ENCODE data around the gene CASP7. TPM values are rescaled to one million over a fixed set of nuclear protein-coding genes. Genes with fewer than 3 reads are reported as not detected.
"Not testable (repeated sequence)": the region's sequence is repeated elsewhere in the genome, so short reads cannot be mapped to it uniquely, and the experiment has no call there.

CASP7 gene
- total RNA-seq, 1 experiment from 2014 or later = 15.0 TPM

GRCh38 chr10:113770346-113770745 lies 90.6 kb downstream of the CASP7 start:
- DNase-seq (ENCODE audit: low read depth, low spot score) = no peak
- in situ Hi-C loops (cut with HindIII; ENCODE audit: low pct_unique_long_range_greater_than_20kb, low sequenced_read_pairs) = no loop called here

- in situ Hi-C loops (cut with HindIII; ENCODE audit: low pct_unique_long_range_greater_than_20kb, low sequenced_read_pairs); DNase-seq (ENCODE audit: low read depth, low spot score): not testable (repeated sequence)
Observed at GRCh38 chr10:113771131-113771530, 91.4 kb downstream of the CASP7 start.

GRCh38 chr10:113775686-113776294 lies 96.1 kb downstream of the CASP7 start:
- DNase-seq (ENCODE audit: low read depth, low spot score) = no peak
- in situ Hi-C loops (cut with HindIII; ENCODE audit: low pct_unique_long_range_greater_than_20kb, low sequenced_read_pairs) = no loop called here

GRCh38 chr10:113776553-113776952 lies 96.8 kb downstream of the CASP7 start:
- in situ Hi-C loops (cut with HindIII; ENCODE audit: low pct_unique_long_range_greater_than_20kb, low sequenced_read_pairs) = no loop called here
- no peak for DNase-seq (ENCODE audit: low read depth, low spot score)

Other genes with a start within 250 kb of the CASP7 start
- not detected in 2 replicates for gene HABP2, start 126.9 kb upstream of the CASP7 start, total RNA-seq (2014; rRNA removed; shearing (Covaris generic))
- 0.13 TPM in 1 of 2 replicates, not detected in the other for gene NRAP, start 15.9 kb upstream of the CASP7 start, total RNA-seq (2014; rRNA removed; shearing (Covaris generic))
- not detected in 2 replicates for gene PLEKHS1, start 71.8 kb downstream of the CASP7 start, total RNA-seq (2014; rRNA removed; shearing (Covaris generic))
- 9.2 and 10.0 TPM in 2 replicates for gene DCLRE1A, start 174.2 kb downstream of the CASP7 start, total RNA-seq (2014; rRNA removed; shearing (Covaris generic))
- 10.4 and 12.4 TPM in 2 replicates for gene NHLRC2, start 174.7 kb downstream of the CASP7 start, total RNA-seq (2014; rRNA removed; shearing (Covaris generic))

Data from SK-MEL-5 (cell line).